ENCODE results near the gene FARSA.

GRCh38 chr19:12982648-12983047, 49.1 kb upstream of the FARSA start:
- TF ChIP-seq CTCF (IDR thresholded peaks at IDR 0.05) = no peak
- no peak for TF ChIP-seq EZH2 (IDR thresholded peaks at IDR 0.05; ENCODE audit: borderline replicate concordance, insufficient read depth, low read depth, low read length, poor library complexity, severe bottlenecking)

Data from B cell (primary cell).